Stimulated activated CD4-positive, alpha-beta T cell treated with anti-CD3 and anti-CD28 coated beads, Interleukin-12 subunit alpha, Interleukin-12 subunit beta, amount 100 ng/mL, for 4 hours (primary cell): ENCODE data around the gene FCHO1.

Experiments used
- DNase-seq: peaks from one replicate; pipeline ENCODE4 v3.0.0-alpha.2; 2020

FCHO1 gene, protein sequence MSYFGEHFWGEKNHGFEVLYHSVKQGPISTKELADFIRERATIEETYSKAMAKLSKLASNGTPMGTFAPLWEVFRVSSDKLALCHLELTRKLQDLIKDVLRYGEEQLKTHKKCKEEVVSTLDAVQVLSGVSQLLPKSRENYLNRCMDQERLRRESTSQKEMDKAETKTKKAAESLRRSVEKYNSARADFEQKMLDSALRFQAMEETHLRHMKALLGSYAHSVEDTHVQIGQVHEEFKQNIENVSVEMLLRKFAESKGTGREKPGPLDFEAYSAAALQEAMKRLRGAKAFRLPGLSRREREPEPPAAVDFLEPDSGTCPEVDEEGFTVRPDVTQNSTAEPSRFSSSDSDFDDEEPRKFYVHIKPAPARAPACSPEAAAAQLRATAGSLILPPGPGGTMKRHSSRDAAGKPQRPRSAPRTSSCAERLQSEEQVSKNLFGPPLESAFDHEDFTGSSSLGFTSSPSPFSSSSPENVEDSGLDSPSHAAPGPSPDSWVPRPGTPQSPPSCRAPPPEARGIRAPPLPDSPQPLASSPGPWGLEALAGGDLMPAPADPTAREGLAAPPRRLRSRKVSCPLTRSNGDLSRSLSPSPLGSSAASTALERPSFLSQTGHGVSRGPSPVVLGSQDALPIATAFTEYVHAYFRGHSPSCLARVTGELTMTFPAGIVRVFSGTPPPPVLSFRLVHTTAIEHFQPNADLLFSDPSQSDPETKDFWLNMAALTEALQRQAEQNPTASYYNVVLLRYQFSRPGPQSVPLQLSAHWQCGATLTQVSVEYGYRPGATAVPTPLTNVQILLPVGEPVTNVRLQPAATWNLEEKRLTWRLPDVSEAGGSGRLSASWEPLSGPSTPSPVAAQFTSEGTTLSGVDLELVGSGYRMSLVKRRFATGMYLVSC

GRCh38 chr19:17751103-17751911 lies at the start of gene FCHO1:
Gene FCHO1 (plus strand): TSS chr19:17751477. CDS start chr19:17755165, 3,688 bp downstream.
- DNase-seq: peak; percentile 78

GRCh38 chr19:17703824-17704463 lies 47.3 kb upstream of the FCHO1 start:
- DNase-seq: peak; percentile 74

DNA sequence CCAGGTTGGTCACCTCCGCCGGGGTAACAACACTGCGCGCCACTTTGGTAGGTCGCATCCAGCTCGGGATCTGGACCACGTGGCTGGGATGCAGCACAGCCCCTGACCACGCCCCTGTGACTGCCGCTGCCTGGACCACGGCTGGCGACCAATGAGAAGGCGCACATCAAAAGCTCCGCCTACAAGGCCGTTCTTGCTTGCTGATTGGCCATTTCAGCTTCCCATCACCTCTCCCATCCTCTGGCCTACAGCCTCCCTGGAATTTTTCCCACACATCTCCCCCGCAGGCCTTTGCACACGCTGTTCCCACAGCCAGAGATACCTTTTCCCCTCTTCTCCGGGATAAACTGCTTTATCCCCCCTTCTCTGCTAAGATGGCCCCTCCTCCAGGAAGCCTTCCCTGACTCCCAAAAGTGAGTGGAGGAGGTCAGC lies 44.5 kb upstream of the FCHO1 start:
- no peak for DNase-seq

DNA sequence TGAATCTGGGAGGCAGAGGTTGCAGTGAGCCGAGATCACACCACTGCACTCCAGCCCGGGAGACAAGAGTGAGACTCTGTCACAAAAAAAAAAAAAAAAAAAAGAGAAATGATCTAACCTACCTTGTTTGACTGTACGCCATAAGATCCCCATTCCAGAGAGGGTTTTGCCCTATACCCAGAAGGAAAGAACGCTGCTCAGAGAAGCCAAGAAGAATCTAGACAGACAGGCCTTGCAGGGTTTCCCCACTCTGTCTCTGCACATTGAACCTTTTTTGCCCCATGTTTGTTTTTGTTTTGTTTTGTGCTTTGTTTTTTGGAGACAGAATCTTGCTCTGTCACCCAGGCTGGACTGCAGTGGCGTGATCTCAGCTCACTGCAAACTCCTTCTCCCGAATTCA lies 39.4 kb upstream of the FCHO1 start:
- DNase-seq: no peak

DNA sequence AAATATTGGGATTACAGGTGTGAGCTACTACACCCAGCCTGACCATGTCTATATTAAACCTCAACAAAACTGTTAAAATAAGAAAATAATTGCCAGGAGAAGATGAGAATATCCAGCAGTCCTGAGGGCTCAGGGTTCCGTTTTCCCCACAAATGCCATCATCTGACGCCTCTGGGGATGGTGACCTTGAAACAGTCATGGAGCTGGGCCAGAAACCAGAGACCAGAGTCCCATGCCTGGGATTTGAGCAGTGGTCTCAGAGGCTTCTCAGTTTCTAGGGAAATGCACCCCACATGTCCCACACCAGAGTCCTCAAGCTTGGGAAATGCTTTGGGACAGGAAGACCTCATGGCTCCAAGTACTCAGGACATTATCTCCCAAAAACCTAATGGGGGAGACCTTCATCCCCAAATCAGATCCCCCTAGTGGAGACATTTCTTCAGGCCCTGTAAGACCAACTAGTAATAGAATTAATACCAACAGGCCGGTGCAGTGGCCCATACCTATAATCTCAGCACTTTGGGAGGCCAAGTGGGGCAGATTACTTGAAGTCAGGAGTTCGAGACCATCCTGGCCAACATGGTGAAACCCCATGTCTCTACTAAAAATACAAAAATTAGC lies 34.9 kb upstream of the FCHO1 start:
- DNase-seq: no peak

DNA sequence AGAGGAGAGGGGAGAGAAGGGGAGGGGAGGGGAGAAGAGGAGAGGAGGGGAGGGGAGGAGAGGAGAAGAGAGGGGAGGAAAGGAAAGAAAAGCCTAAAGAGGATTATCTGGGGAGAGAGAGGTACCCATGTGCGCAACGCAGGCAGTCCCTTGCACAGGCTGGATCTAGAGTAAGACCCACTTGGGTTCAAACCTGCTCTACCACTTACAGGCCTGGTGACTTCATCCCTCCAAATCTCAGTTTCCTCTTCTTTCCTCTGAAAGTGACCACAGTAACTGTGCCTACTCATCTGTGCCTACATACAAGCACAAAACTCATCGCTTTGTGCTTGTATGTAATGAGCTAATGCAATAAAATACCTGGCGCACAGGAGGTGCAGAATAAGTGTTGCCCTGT lies 32.7 kb upstream of the FCHO1 start:
- DNase-seq: no peak

DNA sequence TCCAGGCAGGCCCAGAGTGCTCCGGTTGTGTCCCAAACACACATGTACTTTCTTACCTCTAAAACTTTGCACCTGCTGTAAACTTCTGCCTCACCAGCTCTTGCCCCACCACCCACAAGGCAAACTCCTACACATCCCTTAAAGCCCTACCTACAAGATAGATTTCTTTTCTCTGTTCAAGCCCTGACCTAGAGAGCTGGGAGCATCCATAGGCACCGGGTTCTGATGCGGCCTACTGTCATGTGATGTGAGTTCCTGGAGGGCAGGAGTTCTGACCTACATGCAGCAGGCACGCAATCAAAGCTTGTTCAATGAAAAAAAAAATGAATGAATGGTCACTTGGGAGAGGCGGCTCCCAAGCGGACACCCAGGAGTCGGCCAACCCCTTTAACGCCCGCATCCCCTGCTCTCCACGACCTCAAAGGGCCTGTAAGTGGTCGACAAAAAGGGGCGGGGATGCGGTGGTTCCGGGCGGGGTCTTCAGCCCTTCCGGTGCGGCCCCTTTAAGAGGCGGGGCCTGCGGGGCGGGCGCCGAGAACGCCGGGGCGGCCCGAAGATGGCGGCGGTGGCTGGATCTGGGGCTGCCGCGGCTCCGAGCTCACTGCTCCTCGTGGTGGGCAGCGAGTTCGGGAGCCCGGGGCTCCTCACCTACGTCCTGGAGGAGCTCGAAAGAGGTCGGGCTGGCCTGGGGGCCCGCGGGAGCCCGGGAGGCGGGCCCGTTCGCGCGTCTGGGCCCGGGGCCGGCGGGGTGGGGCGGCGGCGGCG lies 32.1 kb upstream of the FCHO1 start, which contains the start of gene MAP1S:
Gene MAP1S (plus strand): TSS at position 534 of the 765 bp plus-strand sequence. CDS start 23 bp downstream, at position 557.
- peak; percentile 70 for DNase-seq

DNA sequence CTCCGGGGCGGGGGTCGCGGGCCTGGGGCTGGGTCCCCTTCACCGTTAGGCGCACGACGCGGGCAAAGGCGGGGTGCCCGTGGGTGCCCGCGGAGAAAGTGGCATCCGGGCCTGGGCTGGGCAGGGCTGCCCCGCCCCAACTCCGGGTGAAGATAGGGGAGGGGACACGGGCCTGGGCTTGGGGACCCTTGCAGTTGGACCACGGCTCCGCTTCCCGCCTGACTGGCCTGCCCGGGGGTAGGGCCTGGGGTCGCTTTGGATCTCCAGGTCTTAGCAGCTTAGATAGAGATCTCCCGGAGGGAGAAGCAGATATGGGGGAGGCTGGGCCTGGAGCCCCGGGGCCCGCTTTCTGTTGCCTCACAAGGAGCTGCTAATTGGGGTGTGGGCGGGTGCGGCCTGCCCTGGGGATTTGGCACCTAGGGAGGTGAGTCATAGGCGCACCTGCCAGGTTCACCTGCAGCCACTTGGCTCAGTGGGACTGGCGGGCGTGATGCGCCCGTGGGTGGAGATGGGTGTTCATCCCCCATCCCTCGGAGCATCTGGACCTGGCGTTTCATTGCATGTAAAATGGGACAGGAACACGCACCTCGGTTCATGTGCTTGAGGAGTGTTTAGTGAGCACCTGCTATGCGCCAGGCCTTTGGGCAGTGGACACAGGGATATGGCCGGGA lies 31.4 kb upstream of the FCHO1 start:
- DNase-seq: peak; percentile 44

DNA sequence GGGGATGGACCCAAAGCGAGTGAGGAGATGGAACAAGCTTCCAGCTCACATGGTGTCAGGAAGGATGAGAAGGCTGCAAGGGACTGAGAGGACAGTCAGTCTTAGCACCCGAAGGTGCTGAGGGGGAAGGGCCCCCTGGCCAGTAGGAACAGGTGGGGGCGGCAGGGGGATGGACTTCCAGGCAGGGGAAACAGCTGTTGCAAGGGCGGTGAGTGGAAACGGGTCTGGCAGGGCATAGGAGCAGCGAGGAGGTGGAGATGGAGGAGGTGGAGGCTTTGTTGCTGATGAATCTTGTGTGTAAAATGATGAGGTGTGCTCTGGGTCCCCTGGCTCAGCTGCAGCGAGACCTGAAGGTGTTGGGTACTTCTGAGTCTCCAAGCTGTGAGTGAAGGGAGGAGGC lies 30.8 kb upstream of the FCHO1 start:
- DNase-seq: no peak

DNA sequence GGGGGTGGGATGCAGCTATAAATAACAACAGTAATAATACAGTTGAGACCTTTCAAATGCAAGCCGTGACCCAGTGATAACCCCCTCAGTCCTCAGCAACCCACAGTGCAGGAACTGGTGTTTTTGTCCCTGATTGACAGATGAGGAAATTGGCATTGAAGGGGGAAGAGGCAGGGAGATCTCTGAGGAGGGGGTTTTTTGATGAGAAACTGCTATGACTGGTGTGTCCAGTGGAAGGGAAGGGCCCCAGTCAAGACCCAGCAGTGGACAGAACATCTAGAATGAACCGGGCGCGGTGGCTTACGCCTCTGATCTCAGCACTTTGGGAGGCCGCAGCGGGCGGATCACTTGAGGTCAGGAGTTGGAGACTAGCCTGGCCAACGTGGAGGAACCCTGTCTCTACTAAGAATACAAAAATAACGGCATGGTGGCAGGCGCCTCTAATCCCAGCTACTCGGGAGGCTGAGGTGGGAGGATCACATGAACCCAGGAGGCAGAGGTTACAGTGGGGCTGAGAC lies 30.1 kb upstream of the FCHO1 start:
- DNase-seq: no peak

- DNase-seq: no peak
These were observed 29.5 kb upstream of the FCHO1 start for GRCh38 chr19:17721821-17722220.

GRCh38 chr19:17722655-17723240 lies 28.5 kb upstream of the FCHO1 start:
- no peak for DNase-seq

DNA sequence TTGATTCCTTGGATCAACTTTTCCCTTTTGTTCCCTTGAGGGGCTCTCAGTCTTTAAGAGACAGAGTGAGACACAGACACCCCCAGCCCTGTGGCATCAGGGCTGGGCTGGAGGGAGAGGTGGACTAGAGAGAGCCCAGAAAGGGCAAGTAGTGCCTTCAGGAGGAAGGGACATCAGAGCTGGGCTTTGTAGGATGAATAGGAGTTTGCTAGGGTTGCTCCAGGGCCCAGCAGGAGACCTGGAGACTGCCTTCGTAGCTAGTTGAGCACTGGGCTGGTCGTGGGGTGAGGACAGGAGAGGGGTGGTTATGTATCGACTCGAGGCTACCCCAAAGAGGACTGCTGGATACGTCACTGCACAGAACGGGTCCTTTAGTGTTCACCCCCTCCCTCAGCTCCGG lies 26.6 kb upstream of the FCHO1 start:
- DNase-seq: no peak

- DNase-seq: no peak
These were observed 25.7 kb upstream of the FCHO1 start for GRCh38 chr19:17725422-17726078.

GRCh38 chr19:17726136-17726741 lies 25.0 kb upstream of the FCHO1 start:
- DNase-seq: no peak

- DNase-seq: no peak
These were observed 24.1 kb upstream of the FCHO1 start for GRCh38 chr19:17726964-17727773.

- DNase-seq: no peak
These were observed 23.4 kb upstream of the FCHO1 start for GRCh38 chr19:17727843-17728242.

GRCh38 chr19:17733127-17733526 lies 18.1 kb upstream of the FCHO1 start:
- no peak for DNase-seq
